ENCODE results near the gene CDH5. TPM values are rescaled to one million over a fixed set of nuclear protein-coding genes. Genes with fewer than 3 reads are reported as not detected.

The CDH5 gene
- total RNA-seq, 4 donors from 2014 or later, result 6.0 to 18.1 (median 6.8) TPM

GRCh38 chr16:66332634-66333610, 33.6 kb upstream of the CDH5 start:
- H3K27ac ChIP-seq, result no peak overlapping the region
- 83 to 88% methylated on average over 7 to 13 of the region's 15 CpGs for WGBS, 2 donors (ENCODE audit: low coverage in 1 of 2)

GRCh38 chr16:66334853-66335574, 31.5 kb upstream of the CDH5 start:
- in situ Hi-C loops (cut with MboI; ENCODE audit: low pct_ligation_motif_present in 1 of 4, low pct_unique_long_range_greater_than_20kb in 1 of 4, low sequenced_read_pairs in 3 of 4), result no loop called here
- TF ChIP-seq EP300 (IDR thresholded peaks at IDR 0.05; ENCODE audit: low read depth) (no peak), POLR2A (IDR thresholded peaks at IDR 0.05) (no peak), POLR2AphosphoS5 (IDR thresholded peaks at IDR 0.05) (no peak), CTCF (IDR thresholded peaks at IDR 0.05) (no peak)

More at GRCh38 chr16:66332634-66333610, 33.6 kb upstream of the CDH5 start:
- DNase-seq, result no peak
- H3K4me1 ChIP-seq, result peaks cover 0 to 7% (median 3%) of the 10 kb centered on the region in 4 donors
- no peaks in the 10 kb centered on the region for H3K36me3 ChIP-seq
- in situ Hi-C loops (cut with MboI; ENCODE audit: low pct_ligation_motif_present in 1 of 4, low pct_unique_long_range_greater_than_20kb in 1 of 4, low sequenced_read_pairs in 3 of 4) (no loop called here), intact Hi-C loops (cut with DNase I; ENCODE audit: low total_unique reads) (no loop called here)
- TF ChIP-seq CTCF (IDR thresholded peaks at IDR 0.05), result no peak
- TF ChIP-seq POLR2A (IDR thresholded peaks at IDR 0.05), result no peak
- TF ChIP-seq POLR2AphosphoS5 (IDR thresholded peaks at IDR 0.05), result no peak
- no peak for TF ChIP-seq EP300 (IDR thresholded peaks at IDR 0.05; ENCODE audit: low read depth)
- H3K9me3 ChIP-seq, result no peaks in the 10 kb centered on the region
- no peak overlapping the region for H3K4me3 ChIP-seq
- H3K27me3 ChIP-seq, result no peaks in the 10 kb centered on the region

GRCh38 chr16:66335704-66336329, 30.7 kb upstream of the CDH5 start:
- no peaks in the 10 kb centered on the region for H3K36me3 ChIP-seq
- TF ChIP-seq CTCF (IDR thresholded peaks at IDR 0.05) (no peak), POLR2A (IDR thresholded peaks at IDR 0.05) (no peak), EP300 (IDR thresholded peaks at IDR 0.05; ENCODE audit: low read depth) (no peak), POLR2AphosphoS5 (IDR thresholded peaks at IDR 0.05) (no peak)
- no peaks in the 10 kb centered on the region for H3K27me3 ChIP-seq
- in situ Hi-C loops (cut with MboI; ENCODE audit: low pct_ligation_motif_present in 1 of 4, low pct_unique_long_range_greater_than_20kb in 1 of 4, low sequenced_read_pairs in 3 of 4) (no loop called here), intact Hi-C loops (cut with DNase I; ENCODE audit: low total_unique reads) (no loop called here)
- H3K4me3 ChIP-seq, result no peak overlapping the region
- WGBS, 2 donors (ENCODE audit: low coverage in 1 of 2), result 54 to 59% methylated on average over 5 to 8 of the region's 8 CpGs
- peaks cover 0 to 11% (median 3%) of the 10 kb centered on the region in 4 donors for H3K4me1 ChIP-seq
- H3K27ac ChIP-seq, result no peak overlapping the region
- peak; percentile 18 for DNase-seq
- no peaks in the 10 kb centered on the region for H3K9me3 ChIP-seq

More at GRCh38 chr16:66334853-66335574, 31.5 kb upstream of the CDH5 start:
- 70 to 85% methylated on average over 4 of the region's 4 CpGs for WGBS, 2 donors (ENCODE audit: low coverage in 1 of 2)
- no peak overlapping the region for H3K27ac ChIP-seq
- no peaks in the 10 kb centered on the region for H3K36me3 ChIP-seq
- intact Hi-C loops (cut with DNase I; ENCODE audit: low total_unique reads), result no loop called here
- H3K4me1 ChIP-seq, result peaks cover 0 to 11% (median 3%) of the 10 kb centered on the region in 4 donors
- no peak overlapping the region for H3K4me3 ChIP-seq
- H3K9me3 ChIP-seq, result no peaks in the 10 kb centered on the region
- no peak for DNase-seq
- H3K27me3 ChIP-seq, result no peaks in the 10 kb centered on the region

All from transverse colon (tissue), 4 donors.